Sigmoid colon (tissue), 4 donors: Measurements from ENCODE around the gene ADGRG6.

Experiments used
- EP300 ChIP-seq, 4 donors: sonication (generic); formaldehyde crosslinking; IDR thresholded peaks; one replicate each; pipeline ENCODE4 v1.6.1; 2017; ENCODE audit warnings: antibody characterized with exemption in 4 of 4
- POLR2A ChIP-seq, 2 donors: fragments of 450-650 bp; IDR thresholded peaks; one replicate each; pipeline ENCODE4 v1.6.1; 2016; ENCODE audit warnings: antibody characterized with exemption in 2 of 2, mild to moderate bottlenecking in 2 of 2, moderate library complexity in 2 of 2
- TF ChIP-seq, protein P1 (sequence below), 4 experiments: fragments of 450-650 bp in 3 of 4; fragments of 200-600 bp in 1 of 4; IDR thresholded peaks; one replicate each; pipeline ENCODE4 v1.5.1; 2016 to 2019; ENCODE audit warnings: antibody characterized with exemption in 4 of 4, mild to moderate bottlenecking in 3 of 4, moderate library complexity in 2 of 4

DNA sequence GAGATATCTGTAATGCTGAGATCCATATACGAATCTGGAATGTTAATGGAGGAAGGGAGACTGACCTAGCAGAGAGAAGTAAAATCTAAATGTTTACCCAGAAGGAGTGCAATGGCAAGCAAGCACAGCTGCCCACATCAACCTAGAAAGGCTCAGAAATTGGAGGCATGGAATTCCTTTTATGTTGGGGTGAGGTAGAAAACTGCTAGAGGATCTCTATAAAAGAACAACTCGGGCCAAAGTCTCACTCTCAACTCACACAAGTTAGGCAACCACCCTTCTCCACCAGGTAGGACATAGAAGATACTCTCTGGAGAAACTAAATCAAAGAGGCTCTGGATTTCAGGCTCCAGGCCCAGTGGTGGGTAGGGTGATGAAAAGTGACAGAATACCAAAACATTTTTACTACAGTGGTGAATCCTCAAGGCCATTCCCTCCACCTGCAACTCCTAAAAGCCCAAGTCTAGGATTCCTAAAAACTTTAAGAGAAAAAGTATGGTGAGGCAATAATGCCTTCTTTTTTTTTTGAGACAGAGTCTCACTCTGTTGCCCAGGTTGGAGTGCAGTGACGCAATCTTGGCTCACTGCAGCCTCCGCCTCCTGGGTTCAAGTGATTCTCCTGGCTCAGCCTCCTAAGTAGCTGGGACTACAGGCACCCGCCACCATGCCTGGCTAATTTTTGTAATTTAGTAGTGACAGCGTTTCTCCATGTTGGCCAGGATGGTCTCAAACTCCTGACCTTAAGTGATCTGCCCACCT is 9.5 kb upstream of the ADGRG6 start:
- TF ChIP-seq POLR2A (IDR thresholded peaks at IDR 0.05) (no peak), EP300 (IDR thresholded peaks at IDR 0.05) (no peak)
- TF ChIP-seq, protein P1, sequence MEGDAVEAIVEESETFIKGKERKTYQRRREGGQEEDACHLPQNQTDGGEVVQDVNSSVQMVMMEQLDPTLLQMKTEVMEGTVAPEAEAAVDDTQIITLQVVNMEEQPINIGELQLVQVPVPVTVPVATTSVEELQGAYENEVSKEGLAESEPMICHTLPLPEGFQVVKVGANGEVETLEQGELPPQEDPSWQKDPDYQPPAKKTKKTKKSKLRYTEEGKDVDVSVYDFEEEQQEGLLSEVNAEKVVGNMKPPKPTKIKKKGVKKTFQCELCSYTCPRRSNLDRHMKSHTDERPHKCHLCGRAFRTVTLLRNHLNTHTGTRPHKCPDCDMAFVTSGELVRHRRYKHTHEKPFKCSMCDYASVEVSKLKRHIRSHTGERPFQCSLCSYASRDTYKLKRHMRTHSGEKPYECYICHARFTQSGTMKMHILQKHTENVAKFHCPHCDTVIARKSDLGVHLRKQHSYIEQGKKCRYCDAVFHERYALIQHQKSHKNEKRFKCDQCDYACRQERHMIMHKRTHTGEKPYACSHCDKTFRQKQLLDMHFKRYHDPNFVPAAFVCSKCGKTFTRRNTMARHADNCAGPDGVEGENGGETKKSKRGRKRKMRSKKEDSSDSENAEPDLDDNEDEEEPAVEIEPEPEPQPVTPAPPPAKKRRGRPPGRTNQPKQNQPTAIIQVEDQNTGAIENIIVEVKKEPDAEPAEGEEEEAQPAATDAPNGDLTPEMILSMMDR (IDR thresholded peaks at IDR 0.05): no peak
